ENCODE measurements around the gene MAPKBP1. TPM values are rescaled to one million over a fixed set of nuclear protein-coding genes. Genes with fewer than 3 reads are reported as not detected.

MAPKBP1 gene
- total RNA-seq, 1 experiment from 2014 or later = 16.2 TPM

GRCh38 chr15:41873711-41874110, 99.4 kb downstream of the MAPKBP1 start:
- peaks cover 4% of the 10 kb centered on the region for H3K36me3 Mint-ChIP-seq (ENCODE audit: insufficient read depth, unreplicated experiment)
- ChIA-PET CTCF (no interaction called here), POLR2A (no interaction called here)
- no peaks in the 10 kb centered on the region for H3K9me3 ChIP-seq
- H3K4me3 Mint-ChIP-seq (ENCODE audit: unreplicated experiment) = no peak overlapping the region
- no peaks in the 10 kb centered on the region for H3K27me3 ChIP-seq (replicated peaks; ENCODE audit: control insufficient read depth, insufficient read depth, low read length)
- no peak for DNase-seq
- no peak overlapping the region for H3K4me3 ChIP-seq (ENCODE audit: low read depth, low read length)
- H3K27me3 Mint-ChIP-seq (ENCODE audit: insufficient read depth, unreplicated experiment) = no peaks in the 10 kb centered on the region
- TF ChIP-seq, protein P1, sequence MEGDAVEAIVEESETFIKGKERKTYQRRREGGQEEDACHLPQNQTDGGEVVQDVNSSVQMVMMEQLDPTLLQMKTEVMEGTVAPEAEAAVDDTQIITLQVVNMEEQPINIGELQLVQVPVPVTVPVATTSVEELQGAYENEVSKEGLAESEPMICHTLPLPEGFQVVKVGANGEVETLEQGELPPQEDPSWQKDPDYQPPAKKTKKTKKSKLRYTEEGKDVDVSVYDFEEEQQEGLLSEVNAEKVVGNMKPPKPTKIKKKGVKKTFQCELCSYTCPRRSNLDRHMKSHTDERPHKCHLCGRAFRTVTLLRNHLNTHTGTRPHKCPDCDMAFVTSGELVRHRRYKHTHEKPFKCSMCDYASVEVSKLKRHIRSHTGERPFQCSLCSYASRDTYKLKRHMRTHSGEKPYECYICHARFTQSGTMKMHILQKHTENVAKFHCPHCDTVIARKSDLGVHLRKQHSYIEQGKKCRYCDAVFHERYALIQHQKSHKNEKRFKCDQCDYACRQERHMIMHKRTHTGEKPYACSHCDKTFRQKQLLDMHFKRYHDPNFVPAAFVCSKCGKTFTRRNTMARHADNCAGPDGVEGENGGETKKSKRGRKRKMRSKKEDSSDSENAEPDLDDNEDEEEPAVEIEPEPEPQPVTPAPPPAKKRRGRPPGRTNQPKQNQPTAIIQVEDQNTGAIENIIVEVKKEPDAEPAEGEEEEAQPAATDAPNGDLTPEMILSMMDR (IDR thresholded peaks at IDR 0.05; ENCODE audit: insufficient read depth in 1 of 2, low read depth in 1 of 2, low read length in 1 of 2, severe bottlenecking in 1 of 2, unreplicated experiment in 1 of 2) = no peak
- BruUV-seq (replicated peaks) = no TSS peak
- no peaks in the 10 kb centered on the region for H3K9me3 Mint-ChIP-seq (ENCODE audit: unreplicated experiment)
- H3K4me1 Mint-ChIP-seq (ENCODE audit: low read depth, unreplicated experiment) = no peaks in the 10 kb centered on the region
- no peaks in the 10 kb centered on the region for H3K4me1 ChIP-seq
- intact Hi-C loops (cut with micrococcal nuclease; ENCODE audit: unreplicated experiment) = no loop called here
- H3K27ac Mint-ChIP-seq (ENCODE audit: unreplicated experiment) = no peak overlapping the region
- H3K36me3 ChIP-seq (ENCODE audit: control insufficient read depth, insufficient read depth, low read length) = no peaks in the 10 kb centered on the region

DNA sequence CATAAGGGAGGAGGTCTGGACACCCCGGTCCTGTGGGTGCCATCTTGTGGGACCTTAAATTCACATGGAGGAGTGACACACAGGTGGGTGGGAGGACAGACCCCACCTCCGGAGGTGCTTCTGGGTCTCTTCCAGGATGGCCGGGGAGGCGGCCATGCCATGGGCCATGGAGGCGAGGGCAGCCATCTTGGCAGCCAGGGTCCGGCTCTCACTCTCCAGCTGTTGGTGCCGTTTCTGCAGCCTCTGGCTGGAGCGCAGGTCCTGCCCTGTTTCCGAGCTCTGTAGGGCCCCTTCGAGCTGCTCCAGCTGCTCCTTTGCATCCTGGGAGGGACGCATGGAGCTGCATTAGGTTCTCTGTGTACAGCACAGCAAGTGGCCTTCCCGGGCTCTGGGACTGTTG, 100.5 kb downstream of the MAPKBP1 start:
- Mint-ChIP-seq H3K4me3 (ENCODE audit: unreplicated experiment) (no peak overlapping the region), H3K27me3 (ENCODE audit: insufficient read depth, unreplicated experiment) (no peaks in the 10 kb centered on the region), H3K27ac (ENCODE audit: unreplicated experiment) (no peak overlapping the region), H3K36me3 (ENCODE audit: insufficient read depth, unreplicated experiment) (peaks cover 4% of the 10 kb centered on the region), H3K4me1 (ENCODE audit: low read depth, unreplicated experiment) (no peaks in the 10 kb centered on the region), H3K9me3 (ENCODE audit: unreplicated experiment) (no peaks in the 10 kb centered on the region)
- Histone ChIP-seq H3K27me3 (replicated peaks; ENCODE audit: control insufficient read depth, insufficient read depth, low read length) (no peaks in the 10 kb centered on the region), H3K36me3 (ENCODE audit: control insufficient read depth, insufficient read depth, low read length) (no peaks in the 10 kb centered on the region), H3K9me3 (no peaks in the 10 kb centered on the region), H3K4me3 (ENCODE audit: low read depth, low read length) (no peak overlapping the region), H3K4me1 (no peaks in the 10 kb centered on the region)
- BruUV-seq (replicated peaks) = no TSS peak
- POLR2A ChIA-PET = no interaction called here
- CTCF ChIA-PET = interaction anchor here (0.7 to 1.4 kb wide), 2 partner anchors 30 to 98 kb away, joined by 3 to 7 read pairs; partner anchors contain the start of gene EHD4
- TF ChIP-seq, protein P1 (IDR thresholded peaks at IDR 0.05; ENCODE audit: insufficient read depth in 1 of 2, low read depth in 1 of 2, low read length in 1 of 2, severe bottlenecking in 1 of 2, unreplicated experiment in 1 of 2) = no peak
- DNase-seq = no peak
- intact Hi-C loops (cut with micrococcal nuclease; ENCODE audit: unreplicated experiment) = no loop called here

- CTCF ChIA-PET = no interaction called here
- intact Hi-C loops (cut with micrococcal nuclease; ENCODE audit: unreplicated experiment) = no loop called here
- H3K27me3 Mint-ChIP-seq (ENCODE audit: insufficient read depth, unreplicated experiment) = no peaks in the 10 kb centered on the region
These were observed 101.7 kb downstream of the MAPKBP1 start for GRCh38 chr15:41876007-41876406.

More at GRCh38 chr15:41876007-41876406, 101.7 kb downstream of the MAPKBP1 start:
- H3K27me3 ChIP-seq (replicated peaks; ENCODE audit: control insufficient read depth, insufficient read depth, low read length) = no peaks in the 10 kb centered on the region
- no peak for DNase-seq
- no peaks in the 10 kb centered on the region for H3K9me3 ChIP-seq
- no peaks in the 10 kb centered on the region for H3K9me3 Mint-ChIP-seq (ENCODE audit: unreplicated experiment)
- peaks cover 3% of the 10 kb centered on the region for H3K36me3 Mint-ChIP-seq (ENCODE audit: insufficient read depth, unreplicated experiment)
- no peaks in the 10 kb centered on the region for H3K4me1 Mint-ChIP-seq (ENCODE audit: low read depth, unreplicated experiment)
- H3K4me3 Mint-ChIP-seq (ENCODE audit: unreplicated experiment) = no peak overlapping the region
- TF ChIP-seq, protein P1 (IDR thresholded peaks at IDR 0.05; ENCODE audit: insufficient read depth in 1 of 2, low read depth in 1 of 2, low read length in 1 of 2, severe bottlenecking in 1 of 2, unreplicated experiment in 1 of 2) = no peak
- POLR2A ChIA-PET = no interaction called here
- H3K4me3 ChIP-seq (ENCODE audit: low read depth, low read length) = no peak overlapping the region
- no peak overlapping the region for H3K27ac Mint-ChIP-seq (ENCODE audit: unreplicated experiment)
- no peaks in the 10 kb centered on the region for H3K36me3 ChIP-seq (ENCODE audit: control insufficient read depth, insufficient read depth, low read length)
- no peaks in the 10 kb centered on the region for H3K4me1 ChIP-seq
- no TSS peak for BruUV-seq (replicated peaks)
